PC-3 (cell line): ENCODE data around the gene CARD11. TPM values are rescaled to one million over a fixed set of nuclear protein-coding genes. Genes with fewer than 3 reads are reported as not detected.

Experiments used
- ATAC-seq: fragments of 200-7000 bp; cut with Tn5 transposase; 2 replicates; pipeline ENCODE4 v1.9.1; 2020; ENCODE audit warnings: mild to moderate bottlenecking, moderate library complexity
- BruUV-seq: library from RNA; stranded (reverse); fragments of 400-500 nt; replicated peaks from 2 replicates; lab custom pipeline; 2021; lab: Mats Ljungman, UMichigan
- CTCF ChIA-PET: fragments of 300-600 bp; sonication (Branson Sonifier 250); formaldehyde crosslinking; loops from one replicate; lab custom pipeline; 2022; ENCODE audit warnings: antibody characterized with exemption; lab: Charles Lee
- POLR2A ChIA-PET: fragments of 300-600 bp; sonication (Branson Sonifier 250); formaldehyde crosslinking; loops from one replicate; lab custom pipeline; 2022; ENCODE audit warnings: antibody characterized with exemption; ENCODE audit not compliant: unreplicated experiment; lab: Charles Lee
- DNase-seq: peaks from one replicate; pipeline ENCODE4 v3.0.0-alpha.2; 2015
- H2AFZ ChIP-seq: fragments of 300-600 bp; sonication (generic); 2 replicates; pipeline ENCODE4 v1.6.0; 2016; ENCODE audit warnings: antibody characterized with exemption, low read length
- H3F3A ChIP-seq: fragments of 300-600 bp; sonication (generic); one replicate; pipeline ENCODE4 v1.6.0; 2017; ENCODE audit warnings: antibody characterized with exemption, low read length, control low read depth, mild to moderate bottlenecking; ENCODE audit not compliant: unreplicated experiment
- H3K27ac ChIP-seq: fragments of 300-600 bp; sonication (generic); 2 replicates; pipeline ENCODE4 v1.5.1; 2016; ENCODE audit warnings: mild to moderate bottlenecking, low read length
- H3K27me3 ChIP-seq: fragments of 300-600 bp; sonication (generic); 2 replicates; pipeline ENCODE4 v1.6.1; 2016; ENCODE audit warnings: low read length, mixed read lengths
- H3K36me3 ChIP-seq: fragments of 300-600 bp; sonication (generic); 2 replicates; pipeline ENCODE4 v1.6.1; 2016; ENCODE audit warnings: low read depth, mixed run types, low read length, mixed read lengths
- H3K4me1 ChIP-seq: fragments of 300-600 bp; sonication (generic); 2 replicates; pipeline ENCODE4 v1.5.1; 2016; ENCODE audit warnings: low read length; ENCODE audit not compliant: insufficient read depth
- H3K4me2 ChIP-seq: fragments of 300-600 bp; sonication (generic); 2 replicates; pipeline ENCODE4 v1.6.0; 2016; ENCODE audit warnings: low read length
- H3K4me3 ChIP-seq: fragments of 300-600 bp; sonication (generic); 2 replicates; pipeline ENCODE4 v1.5.1; 2016; ENCODE audit warnings: mild to moderate bottlenecking, low read length, mixed read lengths
- H3K79me2 ChIP-seq: fragments of 300-600 bp; sonication (generic); 2 replicates; pipeline ENCODE4 v1.6.1; 2017; ENCODE audit warnings: low read length, mixed read lengths
- H3K9ac ChIP-seq: fragments of 300-600 bp; sonication (generic); 2 replicates; pipeline ENCODE4 v1.6.0; 2016; ENCODE audit warnings: mild to moderate bottlenecking, low read length
- H3K9me2 ChIP-seq: fragments of 300-600 bp; sonication (generic); replicated peaks from 2 replicates; pipeline ENCODE4 v1.6.1; 2016; ENCODE audit warnings: mixed run types, low read length, mixed read lengths
- H3K9me3 ChIP-seq: fragments of 300-600 bp; sonication (generic); 2 replicates; pipeline ENCODE4 v1.6.1; 2016; ENCODE audit warnings: low read length, mixed read lengths
- H4K20me1 ChIP-seq: fragments of 300-600 bp; sonication (generic); 2 replicates; pipeline ENCODE4 v1.6.1; 2016; ENCODE audit warnings: low read length, mixed read lengths
- CTCF ChIP-seq: fragments of 300-600 bp; sonication (generic); conservative IDR thresholded peaks from 2 replicates; pipeline ENCODE4 v1.5.1; 2017; ENCODE audit warnings: antibody characterized with exemption, low read depth, mild to moderate bottlenecking, low read length
- EZH2 ChIP-seq: fragments of 300-600 bp; sonication (generic); IDR thresholded peaks from one replicate; pipeline ENCODE4 v1.6.1; 2017; ENCODE audit warnings: antibody characterized with exemption, mild to moderate bottlenecking, low read length; ENCODE audit not compliant: unreplicated experiment
- EZH2phosphoT487 ChIP-seq: fragments of 300-600 bp; sonication (generic); IDR thresholded peaks from 2 replicates; pipeline ENCODE4 v1.6.1; 2018; ENCODE audit warnings: mild to moderate bottlenecking, antibody characterized with exemption, low read length, borderline replicate concordance
- intact Hi-C: fragments of 100-400 bp; cut with micrococcal nuclease; formaldehyde crosslinking; loops from 2 replicates; pipeline ENCODE4 v1.9.0; 2023
- total RNA-seq: library from RNA; depleted of rRNA; stranded (reverse); fragments of >200 nt; gene quantifications from 2 replicates; pipeline ENCODE4 v1.2.3, GENCODE V29; 2014

Gene CARD11
- total RNA-seq, 1 experiment from 2014 or later, result not detected

GRCh38 chr7:3011211-3011852 is 32.3 kb downstream of the CARD11 start:
- Histone ChIP-seq H3K4me1 (no peaks in the 10 kb centered on the region), H3K4me3 (no peak overlapping the region), H3K79me2 (no peaks in the 10 kb centered on the region), H3K27ac (no peak overlapping the region), H3K9me2 (no peaks in the 10 kb centered on the region), H3K4me2 (no peak overlapping the region), H3K36me3 (no peaks in the 10 kb centered on the region), H3F3A (no peaks in the 10 kb centered on the region), H3K9me3 (no peaks in the 10 kb centered on the region), H3K27me3 (peaks cover 25% of the 10 kb centered on the region), H3K9ac (no peak overlapping the region), H4K20me1 (no peaks in the 10 kb centered on the region), H2AFZ (no peak overlapping the region)
- no peak for DNase-seq
- ATAC-seq, result no peak
- TF ChIP-seq CTCF (no peak), EZH2phosphoT487 (no peak), EZH2 (no peak)
- no TSS peak for BruUV-seq
- POLR2A ChIA-PET, result no interaction called here
- intact Hi-C loops, result no loop called here
- CTCF ChIA-PET, result no interaction called here

- Histone ChIP-seq H3K9ac (no peak overlapping the region), H3K27ac (no peak overlapping the region), H3K79me2 (no peaks in the 10 kb centered on the region), H3K36me3 (no peaks in the 10 kb centered on the region), H3F3A (no peaks in the 10 kb centered on the region), H3K4me2 (no peak overlapping the region), H4K20me1 (no peaks in the 10 kb centered on the region), H2AFZ (no peak overlapping the region), H3K4me1 (no peaks in the 10 kb centered on the region), H3K27me3 (peaks cover 28% of the 10 kb centered on the region), H3K9me2 (no peaks in the 10 kb centered on the region), H3K9me3 (no peaks in the 10 kb centered on the region), H3K4me3 (no peak overlapping the region)
- intact Hi-C loops, result no loop called here
- ATAC-seq, result no peak
- BruUV-seq, result no TSS peak
- ChIA-PET POLR2A (interaction anchor here (0.7 kb wide), 1 partner anchor 51 kb away, joined by 3 read pairs; no protein-coding TSS in a partner anchor), CTCF (no interaction called here)
- no peak for DNase-seq
- TF ChIP-seq CTCF, result no peak
- no peak for TF ChIP-seq EZH2phosphoT487
- no peak for TF ChIP-seq EZH2
Measured at GRCh38 chr7:3010161-3010560, 33.5 kb downstream of the CARD11 start.

- ATAC-seq (no peak), DNase-seq (no peak)
- Histone ChIP-seq H3K27me3 (peaks cover 28% of the 10 kb centered on the region), H3K4me3 (no peak overlapping the region), H2AFZ (no peak overlapping the region), H3K9me3 (no peaks in the 10 kb centered on the region), H3K9ac (no peak overlapping the region), H3F3A (no peaks in the 10 kb centered on the region), H3K4me2 (no peak overlapping the region), H3K4me1 (no peaks in the 10 kb centered on the region), H3K79me2 (no peaks in the 10 kb centered on the region), H3K9me2 (no peaks in the 10 kb centered on the region), H3K27ac (no peak overlapping the region), H4K20me1 (no peaks in the 10 kb centered on the region), H3K36me3 (no peaks in the 10 kb centered on the region)
- no TSS peak for BruUV-seq
- intact Hi-C loops, result no loop called here
- CTCF ChIA-PET, result no interaction called here
- POLR2A ChIA-PET, result no interaction called here
- TF ChIP-seq EZH2, result no peak
- no peak for TF ChIP-seq CTCF
- TF ChIP-seq EZH2phosphoT487, result no peak
Measured at GRCh38 chr7:3009086-3009485, 34.6 kb downstream of the CARD11 start.
